PC-9 (cell line): ENCODE results near the gene APRT.

Experiments
- EZH2 ChIP-seq: fragments of 200-600 bp; sonication (generic); IDR thresholded peaks from 2 replicates; pipeline ENCODE4 v1.8.0; 2017; ENCODE audit warnings: antibody characterized with exemption, low read depth
- TF ChIP-seq, protein P1 (sequence below): fragments of 200-600 bp; sonication (generic); conservative IDR thresholded peaks from 2 replicates; pipeline ENCODE4 v1.6.1; 2017; ENCODE audit warnings: mixed run types, antibody characterized with exemption, mild to moderate bottlenecking, moderate library complexity

DNA sequence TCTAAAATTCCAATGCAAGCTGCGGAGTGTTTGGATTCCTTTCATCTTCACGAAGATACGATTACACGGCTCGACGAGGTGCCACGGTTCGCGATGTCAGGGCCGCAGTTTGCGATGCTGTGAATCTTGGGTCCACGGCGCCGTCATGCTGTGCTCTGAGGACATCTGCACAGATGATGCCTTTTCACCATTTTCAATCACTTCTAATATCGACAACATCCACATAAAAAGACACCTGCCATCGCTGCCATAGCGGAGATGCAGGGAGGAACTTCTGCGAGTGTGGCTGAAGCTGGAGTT is 6.8 kb upstream of the APRT start:
- TF ChIP-seq, protein P1, sequence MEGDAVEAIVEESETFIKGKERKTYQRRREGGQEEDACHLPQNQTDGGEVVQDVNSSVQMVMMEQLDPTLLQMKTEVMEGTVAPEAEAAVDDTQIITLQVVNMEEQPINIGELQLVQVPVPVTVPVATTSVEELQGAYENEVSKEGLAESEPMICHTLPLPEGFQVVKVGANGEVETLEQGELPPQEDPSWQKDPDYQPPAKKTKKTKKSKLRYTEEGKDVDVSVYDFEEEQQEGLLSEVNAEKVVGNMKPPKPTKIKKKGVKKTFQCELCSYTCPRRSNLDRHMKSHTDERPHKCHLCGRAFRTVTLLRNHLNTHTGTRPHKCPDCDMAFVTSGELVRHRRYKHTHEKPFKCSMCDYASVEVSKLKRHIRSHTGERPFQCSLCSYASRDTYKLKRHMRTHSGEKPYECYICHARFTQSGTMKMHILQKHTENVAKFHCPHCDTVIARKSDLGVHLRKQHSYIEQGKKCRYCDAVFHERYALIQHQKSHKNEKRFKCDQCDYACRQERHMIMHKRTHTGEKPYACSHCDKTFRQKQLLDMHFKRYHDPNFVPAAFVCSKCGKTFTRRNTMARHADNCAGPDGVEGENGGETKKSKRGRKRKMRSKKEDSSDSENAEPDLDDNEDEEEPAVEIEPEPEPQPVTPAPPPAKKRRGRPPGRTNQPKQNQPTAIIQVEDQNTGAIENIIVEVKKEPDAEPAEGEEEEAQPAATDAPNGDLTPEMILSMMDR, result no peak
- no peak for TF ChIP-seq EZH2
